ENCODE results near the gene GCC2. TPM values are rescaled to one million over a fixed set of nuclear protein-coding genes. Genes with fewer than 3 reads are reported as not detected.
"Not testable (repeated sequence)": the region's sequence is repeated elsewhere in the genome, so short reads cannot be mapped to it uniquely, and the experiment has no call there.

Gene GCC2
- total RNA-seq, 1 donor from 2014 or later, result 11.8 TPM

- not testable (repeated sequence) for DNase-seq (ENCODE audit: low read depth in 2 of 2)
These were observed 75.7 kb downstream of the GCC2 start for GRCh38 chr2:108524688-108525087.

- not testable (repeated sequence) for DNase-seq (ENCODE audit: low read depth in 2 of 2)
These were observed 76.3 kb downstream of the GCC2 start for GRCh38 chr2:108525258-108525657.

GRCh38 chr2:108531674-108532055 is 82.7 kb downstream of the GCC2 start:
- no peak for DNase-seq (ENCODE audit: low read depth in 2 of 2)

GRCh38 chr2:108533832-108534583 is 85.0 kb downstream of the GCC2 start, which contains the start of gene LIMS1:
Gene LIMS1 (plus strand): TSS chr2:108534470. CDS start chr2:108534563, 93 bp downstream.
- DNase-seq (ENCODE audit: low read depth in 2 of 2), result peak; percentile 63 to 92

GRCh38 chr2:108534584-108535356 is 85.8 kb downstream of the GCC2 start:
- peak in 1 of 2 donors; percentile 44 for DNase-seq (ENCODE audit: low read depth in 2 of 2)

- DNase-seq (ENCODE audit: low read depth in 2 of 2), result peak in 1 of 2 donors; percentile 21
These were observed 86.3 kb downstream of the GCC2 start for GRCh38 chr2:108535357-108535631.

- no peak for DNase-seq (ENCODE audit: low read depth in 2 of 2)
These were observed 87.3 kb downstream of the GCC2 start for GRCh38 chr2:108536133-108536780.

- DNase-seq (ENCODE audit: low read depth in 2 of 2), result no peak
These were observed 87.9 kb downstream of the GCC2 start for GRCh38 chr2:108536911-108537310.

- DNase-seq (ENCODE audit: low read depth in 2 of 2), result no peak
These were observed 89.1 kb downstream of the GCC2 start for GRCh38 chr2:108538000-108538625.

GRCh38 chr2:108541451-108541850 is 92.4 kb downstream of the GCC2 start:
- DNase-seq (ENCODE audit: low read depth in 2 of 2), result peak in 1 of 2 donors; percentile 34

GRCh38 chr2:108542071-108542470 is 93.1 kb downstream of the GCC2 start:
- DNase-seq (ENCODE audit: low read depth in 2 of 2), result peak in 1 of 2 donors; percentile 70

- no peak for DNase-seq (ENCODE audit: low read depth in 2 of 2)
These were observed 98.6 kb downstream of the GCC2 start for GRCh38 chr2:108547606-108548005.

- DNase-seq (ENCODE audit: low read depth in 2 of 2), result peak in 1 of 2 donors; percentile 30
These were observed 99.4 kb downstream of the GCC2 start for GRCh38 chr2:108548208-108549003.

- no peak for DNase-seq (ENCODE audit: low read depth in 2 of 2)
These were observed 103.6 kb downstream of the GCC2 start for GRCh38 chr2:108552566-108552965.

- DNase-seq (ENCODE audit: low read depth in 2 of 2), result no peak
These were observed 104.4 kb downstream of the GCC2 start for GRCh38 chr2:108553209-108553919.

- no peak for DNase-seq (ENCODE audit: low read depth in 2 of 2)
These were observed 105.5 kb downstream of the GCC2 start for GRCh38 chr2:108554528-108554927.

- DNase-seq (ENCODE audit: low read depth in 2 of 2), result no peak
These were observed 106.6 kb downstream of the GCC2 start for GRCh38 chr2:108555572-108555971.

GRCh38 chr2:108556581-108556980 is 107.6 kb downstream of the GCC2 start:
- not testable (repeated sequence) for DNase-seq (ENCODE audit: low read depth in 2 of 2)
